NCI-H82 treated with DMSO at 0.1 percent for 48 hours (cell line): Measurements from ENCODE around the gene SCGN.
A peak's percentile ranks its signal among the peaks of the same experiment; 100 is the strongest.
"Not testable (repeated sequence)": the region's sequence is repeated elsewhere in the genome, so short reads cannot be mapped to it uniquely, and the experiment has no call there.

Source experiments
- DNase-seq: peaks from one replicate; lab custom pipeline; 2025; ENCODE audit not compliant: unreplicated experiment; lab: John Stamatoyannopoulos, UW

The SCGN gene

GRCh38 chr6:25726122-25726911 is 74.3 kb downstream of the SCGN start:
- DNase-seq = no peak

GRCh38 chr6:25727028-25727427 is 75.0 kb downstream of the SCGN start:
- no peak for DNase-seq

- no peak for DNase-seq
Measured at GRCh38 chr6:25730907-25731306, 78.9 kb downstream of the SCGN start.

GRCh38 chr6:25731721-25732120 is 79.7 kb downstream of the SCGN start:
- DNase-seq = no peak

- DNase-seq = no peak
Measured at GRCh38 chr6:25732468-25733198, 80.6 kb downstream of the SCGN start.

- DNase-seq = peak; percentile 19
Measured at GRCh38 chr6:25735261-25735660, 83.2 kb downstream of the SCGN start.

GRCh38 chr6:25743868-25744267 is 91.9 kb downstream of the SCGN start:
- no peak for DNase-seq

GRCh38 chr6:25745836-25746235 is 93.8 kb downstream of the SCGN start:
- DNase-seq = no peak

- no peak for DNase-seq
Measured at GRCh38 chr6:25746968-25747367, 95.0 kb downstream of the SCGN start.

- DNase-seq = no peak
Measured at GRCh38 chr6:25747477-25747876, 95.5 kb downstream of the SCGN start.

- no peak for DNase-seq
Measured at GRCh38 chr6:25748049-25748448, 96.0 kb downstream of the SCGN start.

GRCh38 chr6:25748601-25749517 is 96.8 kb downstream of the SCGN start:
- not testable (repeated sequence) for DNase-seq

GRCh38 chr6:25749837-25750236 is 97.8 kb downstream of the SCGN start:
- no peak for DNase-seq

GRCh38 chr6:25750906-25751305 is 98.9 kb downstream of the SCGN start:
- no peak for DNase-seq
